ENCODE results near the gene EHD4. TPM values are rescaled to one million over a fixed set of nuclear protein-coding genes. Genes with fewer than 3 reads are reported as not detected.

Gene EHD4
- total RNA-seq, 4 donors from 2014 or later = 30.5 to 88.6 (median 37.8) TPM

DNA sequence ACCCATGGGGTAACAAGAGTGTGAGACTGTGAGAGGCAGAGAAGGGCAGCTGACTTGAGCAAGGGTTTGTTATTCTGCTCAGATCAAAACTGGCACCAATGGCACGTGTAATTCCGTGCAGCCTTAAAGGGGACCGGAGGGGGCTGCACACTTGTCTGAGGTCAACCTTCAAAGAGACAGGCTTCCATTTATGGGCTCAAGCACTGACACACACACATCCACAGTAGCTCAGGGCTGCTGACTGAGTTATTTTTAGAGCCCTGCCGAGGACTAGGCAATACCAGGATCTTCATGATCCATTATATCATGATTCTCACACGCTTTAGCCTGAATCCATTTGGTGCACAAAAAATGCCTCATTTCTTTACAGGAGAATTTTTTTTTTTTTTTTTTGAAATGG lies 57.9 kb downstream of the EHD4 start:
- TF ChIP-seq, protein P1, sequence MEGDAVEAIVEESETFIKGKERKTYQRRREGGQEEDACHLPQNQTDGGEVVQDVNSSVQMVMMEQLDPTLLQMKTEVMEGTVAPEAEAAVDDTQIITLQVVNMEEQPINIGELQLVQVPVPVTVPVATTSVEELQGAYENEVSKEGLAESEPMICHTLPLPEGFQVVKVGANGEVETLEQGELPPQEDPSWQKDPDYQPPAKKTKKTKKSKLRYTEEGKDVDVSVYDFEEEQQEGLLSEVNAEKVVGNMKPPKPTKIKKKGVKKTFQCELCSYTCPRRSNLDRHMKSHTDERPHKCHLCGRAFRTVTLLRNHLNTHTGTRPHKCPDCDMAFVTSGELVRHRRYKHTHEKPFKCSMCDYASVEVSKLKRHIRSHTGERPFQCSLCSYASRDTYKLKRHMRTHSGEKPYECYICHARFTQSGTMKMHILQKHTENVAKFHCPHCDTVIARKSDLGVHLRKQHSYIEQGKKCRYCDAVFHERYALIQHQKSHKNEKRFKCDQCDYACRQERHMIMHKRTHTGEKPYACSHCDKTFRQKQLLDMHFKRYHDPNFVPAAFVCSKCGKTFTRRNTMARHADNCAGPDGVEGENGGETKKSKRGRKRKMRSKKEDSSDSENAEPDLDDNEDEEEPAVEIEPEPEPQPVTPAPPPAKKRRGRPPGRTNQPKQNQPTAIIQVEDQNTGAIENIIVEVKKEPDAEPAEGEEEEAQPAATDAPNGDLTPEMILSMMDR (IDR thresholded peaks at IDR 0.05) = no peak
- DNase-seq (ENCODE audit: low spot score) = no peak
- ATAC-seq (ENCODE audit: low FRiP score) = no peak

DNA sequence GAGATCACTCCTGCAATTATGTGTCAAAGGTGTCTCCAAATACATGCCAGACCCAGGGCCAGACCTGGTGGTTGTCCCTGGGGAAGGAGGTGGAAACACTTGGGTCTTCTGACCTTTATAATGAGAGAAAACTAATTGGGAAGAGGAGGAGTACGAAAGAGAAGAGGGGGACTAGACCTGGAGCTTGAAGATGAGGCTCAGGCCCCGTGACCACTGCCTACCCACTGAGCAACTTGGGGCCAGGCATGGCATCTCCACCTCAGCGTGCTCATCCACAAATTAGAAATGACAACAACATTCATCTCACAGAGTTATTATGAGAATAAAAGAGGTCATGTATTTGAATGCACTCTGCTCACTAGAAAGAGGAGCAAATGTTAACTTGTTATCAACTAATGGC lies 59.1 kb downstream of the EHD4 start:
- no peak for ATAC-seq (ENCODE audit: low FRiP score)
- no peak for DNase-seq (ENCODE audit: low spot score)
- TF ChIP-seq, protein P1 (IDR thresholded peaks at IDR 0.05) = no peak

DNA sequence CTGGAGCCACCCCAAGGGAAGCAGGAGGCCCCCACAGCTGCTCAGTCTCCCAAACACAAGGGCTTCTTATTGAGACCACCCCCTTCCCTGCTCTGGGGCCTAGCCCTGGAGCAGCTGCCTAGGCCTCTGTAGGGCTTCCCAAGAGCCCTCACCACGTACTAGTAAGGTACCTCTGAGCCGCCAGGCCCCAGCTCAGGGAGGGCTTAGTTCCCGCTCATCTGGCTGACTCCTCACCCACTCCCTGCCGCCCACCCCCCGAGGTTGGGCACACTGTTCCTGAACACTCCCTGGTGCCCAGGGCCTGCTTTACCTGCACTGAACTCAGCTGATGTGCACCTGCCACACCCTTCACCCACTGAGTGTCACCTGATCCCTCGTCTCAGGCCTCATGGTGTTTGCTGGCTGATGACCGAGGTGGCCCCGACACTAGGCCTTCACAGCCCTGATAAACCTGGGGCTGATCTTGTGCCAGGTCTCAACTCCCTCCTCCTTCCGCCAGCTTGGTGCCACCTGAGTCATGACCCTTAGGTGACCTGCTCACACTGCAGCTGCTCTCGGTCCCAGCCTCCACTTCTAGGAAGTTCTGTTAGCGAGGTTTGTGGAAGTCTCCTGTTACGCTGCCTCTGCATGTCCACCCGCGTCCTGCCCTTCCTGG lies 60.5 kb downstream of the EHD4 start:
- ATAC-seq (ENCODE audit: low FRiP score) = no peak

DNA sequence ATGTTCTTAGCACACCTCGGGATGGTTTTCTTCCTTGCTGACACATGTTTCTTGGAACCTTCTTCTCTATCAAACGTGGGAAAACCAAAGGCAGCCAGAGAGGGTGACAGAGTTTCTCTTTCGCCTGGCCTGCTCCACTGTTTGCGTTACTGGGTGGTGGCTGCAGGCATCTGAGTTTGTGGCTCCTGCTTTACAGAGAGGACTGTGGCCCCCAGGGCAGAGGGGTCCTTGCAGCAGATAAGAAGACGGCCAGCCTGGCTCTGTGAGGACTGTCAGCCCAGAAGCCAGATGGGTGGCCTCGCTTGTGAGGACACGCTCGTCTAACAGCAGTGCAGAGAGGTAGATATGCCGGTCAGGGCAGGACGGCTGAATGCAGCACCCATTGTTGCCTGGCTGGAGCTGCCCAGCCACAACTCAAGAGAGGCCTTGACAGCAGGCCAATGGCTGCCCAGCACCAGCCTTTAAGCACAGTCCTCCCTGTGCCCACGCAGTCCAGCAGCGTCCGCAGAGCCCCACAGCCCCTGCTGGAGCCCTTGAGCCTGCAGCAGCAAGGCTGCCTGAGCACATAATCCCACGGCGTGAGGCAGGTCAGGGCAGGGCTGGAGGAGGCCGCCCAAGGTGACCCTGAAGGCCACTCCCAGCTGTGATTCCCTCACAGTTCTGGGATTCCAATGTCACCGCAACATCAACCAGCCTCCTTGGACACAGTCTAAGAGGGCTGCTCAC lies 63.5 kb downstream of the EHD4 start:
- ATAC-seq (ENCODE audit: low FRiP score) = no peak
- TF ChIP-seq, protein P1 (IDR thresholded peaks at IDR 0.05) = no peak

More for the DNA sequence above, 60.5 kb downstream of the EHD4 start:
- TF ChIP-seq, protein P1 (IDR thresholded peaks at IDR 0.05) = no peak
- DNase-seq (ENCODE audit: low spot score) = no peak

DNA sequence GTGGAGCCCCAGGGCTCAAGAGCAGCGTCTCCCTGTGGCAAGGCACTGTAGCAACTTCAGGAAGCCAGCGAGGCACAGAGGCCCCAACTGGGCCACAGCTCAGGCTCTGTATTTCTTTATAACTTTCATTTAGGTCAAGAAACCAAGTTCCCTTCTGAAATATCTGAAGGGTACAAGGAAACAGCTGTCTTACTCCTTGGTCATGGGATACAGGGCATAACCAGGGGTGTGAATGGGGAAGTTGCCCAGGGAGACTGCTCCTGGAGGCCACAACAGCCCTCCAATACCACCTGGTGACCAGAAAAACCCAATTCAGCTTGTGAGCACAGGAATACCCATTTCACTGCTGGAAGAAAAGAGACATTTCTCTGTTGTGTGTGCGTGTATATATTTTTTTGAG lies 65.2 kb downstream of the EHD4 start:
- TF ChIP-seq, protein P1 (IDR thresholded peaks at IDR 0.05) = no peak
- DNase-seq (ENCODE audit: low spot score) (no peak), ATAC-seq (ENCODE audit: low FRiP score) (no peak)

More for the DNA sequence above, 63.5 kb downstream of the EHD4 start:
- DNase-seq (ENCODE audit: low spot score) = no peak

DNA sequence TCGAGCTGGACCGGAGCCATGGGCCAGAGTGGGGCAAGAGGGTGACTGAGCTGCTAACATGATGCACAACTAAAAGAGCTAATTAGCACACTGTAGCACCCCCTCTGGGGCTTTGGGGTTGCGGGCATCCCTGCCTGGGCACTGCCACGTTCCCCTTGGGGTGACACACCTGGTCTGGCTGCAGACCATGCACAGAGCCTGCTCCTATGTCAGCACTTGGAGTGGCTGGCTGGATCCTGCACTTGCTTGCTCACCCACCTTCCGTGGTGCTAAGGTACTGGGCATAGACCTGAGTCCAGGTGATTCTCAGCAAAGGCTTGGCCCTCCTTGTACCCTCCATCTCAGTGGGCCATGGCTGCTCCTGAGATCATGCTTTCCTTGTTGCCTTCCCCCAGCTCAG lies 65.7 kb downstream of the EHD4 start:
- ATAC-seq (ENCODE audit: low FRiP score) = no peak
- TF ChIP-seq, protein P1 (IDR thresholded peaks at IDR 0.05) = no peak
- DNase-seq (ENCODE audit: low spot score) = no peak
